K562 (cell line): ENCODE data around the gene TAF15. TPM values are rescaled to one million over a fixed set of nuclear protein-coding genes. Genes with fewer than 3 reads are reported as not detected.

Experiments
- ARID4B ChIP-seq: sonication (generic); formaldehyde crosslinking; IDR thresholded peaks from 2 replicates; pipeline ENCODE4 v1.8.0; 2022; ENCODE audit warnings: mild to moderate bottlenecking, missing genetic modification reagents
- ATF3 ChIP-seq, 2 experiments: fragments of 450-650 bp in 1 of 2; sonication (generic) in 1 of 2; formaldehyde crosslinking in 1 of 2; IDR thresholded peaks in 1 of 2; conservative IDR thresholded peaks in 1 of 2; 2 replicates each; pipeline versions ENCODE4 v1.6.1 to v1.8.1; 2016 to 2023; ENCODE audit warnings: mild to moderate bottlenecking in 2 of 2, moderate library complexity in 2 of 2, inconsistent platforms in 1 of 2, missing genetic modification reagents in 1 of 2
- MGA ChIP-seq: fragments of 450-650 bp; IDR thresholded peaks from 2 replicates; pipeline ENCODE4 v1.6.1; 2016; ENCODE audit warnings: mild to moderate bottlenecking, moderate library complexity
- NFIC ChIP-seq: fragments of 450-650 bp; IDR thresholded peaks from 2 replicates; pipeline ENCODE4 v1.6.1; 2017; ENCODE audit warnings: mild to moderate bottlenecking, inconsistent platforms
- PYGO2 ChIP-seq: fragments of 450-650 bp; IDR thresholded peaks from 2 replicates; pipeline ENCODE4 v1.6.1; 2016; ENCODE audit warnings: mild to moderate bottlenecking, missing genetic modification characterization, moderate library complexity, missing compliant biosample characterization
- RB1 ChIP-seq: fragments of 450-650 bp; IDR thresholded peaks from 2 replicates; pipeline ENCODE4 v1.6.1; 2017; ENCODE audit warnings: low read depth, mild to moderate bottlenecking
- ZBTB43 ChIP-seq: sonication (generic); formaldehyde crosslinking; IDR thresholded peaks from 2 replicates; pipeline ENCODE4 v1.8.0; 2023; ENCODE audit warnings: mild to moderate bottlenecking, missing genetic modification reagents
- polyA plus RNA-seq, 8 experiments: library from polyadenylated mRNA; depleted of rRNA in 4 of 8; stranded (reverse) in 5 of 8; unstranded in 3 of 8; fragments of >200 nt; fragmentation: Nextera tagmentation in 2 of 8; fragmentation: Illumina TruSeq in 1 of 8; extraction: Ambion mirVana in 2 of 8; extraction: Trizol in 1 of 8; gene quantifications; 2 replicates each; pipeline versions ENCODE4 v1.2.1 to v1.2.3, GENCODE V29; 2011 to 2014; ENCODE audit warnings: inconsistent platforms in 1 of 8, missing spikeins in 1 of 8
- total RNA-seq, 7 experiments: library from RNA; depleted of rRNA in 6 of 7; stranded (reverse); fragments of >200 nt in 6 of 7; fragmentation: Illumina TruSeq in 2 of 7; extraction: Trizol in 2 of 7; gene quantifications; 2 replicates each; pipeline versions ENCODE4 v1.2.1 to v1.2.3, GENCODE V29; 2011 to 2021; ENCODE audit warnings: low replicate concordance in 1 of 7

The TAF15 gene
- total and polyA plus RNA-seq, 9 of the 15 experiments (the other 6 are each of a cell fraction or from before 2014, with no cell fraction given): 4.1 to 272 (median 56.8) TPM

- TF ChIP-seq ARID4B (CRISPR knock-in tag): no peak
- no peak for TF ChIP-seq PYGO2 (tag)
- peak; percentile 59; the same call in 1 of the 2 replicates for TF ChIP-seq MGA
- TF ChIP-seq RB1: no peak
- TF ChIP-seq NFIC: no peak
- peak; percentile 84 for TF ChIP-seq ATF3 (IDR thresholded peaks at IDR 0.05)
- TF ChIP-seq ATF3 (CRISPR knock-in tag; conservative IDR thresholded peaks at IDR 0.05): no peak
- peak; percentile 56; the same call in 1 of the 2 replicates for TF ChIP-seq ZBTB43
Measured at GRCh38 chr17:35808240-35808961, 883 bp upstream of the TAF15 start (continued).
